Thyroid gland (tissue), 4 donors: ENCODE data around the gene NDUFA13. TPM values are rescaled to one million over a fixed set of nuclear protein-coding genes. Genes with fewer than 3 reads are reported as not detected.

Source experiments
- DNase-seq, 2 donors: peaks; one replicate each; pipeline ENCODE4 v3.0.0-alpha.2; 2019
- H3K27ac ChIP-seq, 3 donors: fragments of 200-600 bp; sonication (generic); 1 replicate in 2 of 3; 2 replicates in 1 of 3; pipeline ENCODE4 v1.5.1; 2016 to 2019; ENCODE audit warnings: mild to moderate bottlenecking in 1 of 3, moderate library complexity in 1 of 3
- H3K27me3 ChIP-seq: fragments of 200-600 bp; sonication (generic); one replicate; pipeline ENCODE4 v1.5.1; 2019
- H3K36me3 ChIP-seq, 2 donors: fragments of 200-600 bp; sonication (generic); one replicate each; pipeline ENCODE4 v1.5.1; 2016 to 2019
- H3K4me1 ChIP-seq, 2 donors: fragments of 200-600 bp; sonication (generic); one replicate each; pipeline ENCODE4 v1.5.1; 2017 to 2019
- H3K4me3 ChIP-seq, 3 donors: fragments of 200-600 bp; sonication (generic); replicated peaks in 1 of 3; 1 replicate in 2 of 3; 2 replicates in 1 of 3; pipeline ENCODE4 v1.5.1; 2016; ENCODE audit warnings: mild to moderate bottlenecking in 1 of 3
- H3K9me3 ChIP-seq: fragments of 200-600 bp; sonication (generic); one replicate; pipeline ENCODE4 v1.5.1; 2017
- CTCF ChIP-seq, 6 experiments: fragments of 200-600 bp in 3 of 6; fragments of 450-650 bp in 3 of 6; sonication (generic) in 3 of 6; IDR thresholded peaks; one replicate each; pipeline ENCODE4 v1.5.1; 2016 to 2019; ENCODE audit warnings: antibody characterized with exemption in 6 of 6, mild to moderate bottlenecking in 2 of 6, inconsistent platforms in 1 of 6, moderate library complexity in 1 of 6
- POLR2A ChIP-seq, 2 donors: fragments of 450-650 bp; IDR thresholded peaks; one replicate each; pipeline ENCODE4 v1.6.1; 2017; ENCODE audit warnings: antibody characterized with exemption in 2 of 2, mild to moderate bottlenecking in 2 of 2, moderate library complexity in 1 of 2
- WGBS, 2 donors: methylation state at CpG; one replicate each; pipeline ENCODE4 v1.1.5; 2017; 5-methylcytosine and 5-hydroxymethylcytosine counted together
- intact Hi-C: fragments of 100-400 bp; cut with DNase I; formaldehyde crosslinking; loops from one replicate; pipeline ENCODE4 v1.15.1; 2023
- total RNA-seq, 4 donors: library from RNA; depleted of rRNA; stranded (reverse); fragments of >200 nt; gene quantifications; one replicate each; pipeline ENCODE4 v1.2.3, GENCODE V29; 2016

NDUFA13 gene
- total RNA-seq, 4 donors from 2014 or later, result 32.8 to 265 (median 63.6) TPM

GRCh38 chr19:19482809-19483596 is 33.0 kb upstream of the NDUFA13 start:
- WGBS, 2 donors, result 76 to 77% methylated on average over 17 to 19 of the region's 19 CpGs
- intact Hi-C loops, result no loop called here

GRCh38 chr19:19485161-19485997 is 30.6 kb upstream of the NDUFA13 start:
- Histone ChIP-seq H3K9me3 (no peaks in the 10 kb centered on the region), H3K4me3 (no peak overlapping the region), H3K4me1 (peaks cover 27 to 36% of the 10 kb centered on the region in 2 donors), H3K27me3 (no peaks in the 10 kb centered on the region), H3K36me3 (no peaks in the 10 kb centered on the region), H3K27ac (no peak overlapping the region)
- 77 to 84% methylated on average over 14 of the region's 15 CpGs for WGBS, 2 donors
- intact Hi-C loops, result no loop called here
- TF ChIP-seq POLR2A (IDR thresholded peaks at IDR 0.05) (no peak), CTCF (IDR thresholded peaks at IDR 0.05) (no peak)
- DNase-seq, result no peak

More at GRCh38 chr19:19482809-19483596, 33.0 kb upstream of the NDUFA13 start:
- Histone ChIP-seq H3K9me3 (no peaks in the 10 kb centered on the region), H3K4me3 (no peak overlapping the region), H3K4me1 (peaks cover 7 to 22% of the 10 kb centered on the region in 2 donors), H3K27me3 (no peaks in the 10 kb centered on the region), H3K27ac (no peak overlapping the region), H3K36me3 (no peaks in the 10 kb centered on the region)
- no peak for DNase-seq
- TF ChIP-seq POLR2A (IDR thresholded peaks at IDR 0.05) (no peak), CTCF (IDR thresholded peaks at IDR 0.05) (no peak)

GRCh38 chr19:19485998-19486290 is 30.1 kb upstream of the NDUFA13 start:
- no peak overlapping the region for H3K27ac ChIP-seq
- H3K4me3 ChIP-seq, result no peak overlapping the region
- peaks cover 27 to 36% of the 10 kb centered on the region in 2 donors for H3K4me1 ChIP-seq
- no peaks in the 10 kb centered on the region for H3K27me3 ChIP-seq
- H3K9me3 ChIP-seq, result no peaks in the 10 kb centered on the region
- no peaks in the 10 kb centered on the region for H3K36me3 ChIP-seq
- intact Hi-C loops, result no loop called here
- TF ChIP-seq CTCF (IDR thresholded peaks at IDR 0.05) (no peak), POLR2A (IDR thresholded peaks at IDR 0.05) (no peak)
- 94 to 98% methylated on average over 5 of the region's 5 CpGs for WGBS, 2 donors
- no peak for DNase-seq

- intact Hi-C loops, result no loop called here
- TF ChIP-seq POLR2A (IDR thresholded peaks at IDR 0.05) (no peak), CTCF (IDR thresholded peaks at IDR 0.05) (no peak)
- H3K27me3 ChIP-seq, result no peaks in the 10 kb centered on the region
- peaks cover 27 to 36% of the 10 kb centered on the region in 2 donors for H3K4me1 ChIP-seq
- 71 to 84% methylated on average over 11 to 13 of the region's 15 CpGs for WGBS, 2 donors
- no peaks in the 10 kb centered on the region for H3K9me3 ChIP-seq
- H3K36me3 ChIP-seq, result no peaks in the 10 kb centered on the region
- no peak overlapping the region for H3K4me3 ChIP-seq
- DNase-seq, result no peak
- no peak overlapping the region for H3K27ac ChIP-seq
Observed at GRCh38 chr19:19486343-19487076, 29.5 kb upstream of the NDUFA13 start.
